ENCODE results near the gene HOXC13.

Gene HOXC13

DNA sequence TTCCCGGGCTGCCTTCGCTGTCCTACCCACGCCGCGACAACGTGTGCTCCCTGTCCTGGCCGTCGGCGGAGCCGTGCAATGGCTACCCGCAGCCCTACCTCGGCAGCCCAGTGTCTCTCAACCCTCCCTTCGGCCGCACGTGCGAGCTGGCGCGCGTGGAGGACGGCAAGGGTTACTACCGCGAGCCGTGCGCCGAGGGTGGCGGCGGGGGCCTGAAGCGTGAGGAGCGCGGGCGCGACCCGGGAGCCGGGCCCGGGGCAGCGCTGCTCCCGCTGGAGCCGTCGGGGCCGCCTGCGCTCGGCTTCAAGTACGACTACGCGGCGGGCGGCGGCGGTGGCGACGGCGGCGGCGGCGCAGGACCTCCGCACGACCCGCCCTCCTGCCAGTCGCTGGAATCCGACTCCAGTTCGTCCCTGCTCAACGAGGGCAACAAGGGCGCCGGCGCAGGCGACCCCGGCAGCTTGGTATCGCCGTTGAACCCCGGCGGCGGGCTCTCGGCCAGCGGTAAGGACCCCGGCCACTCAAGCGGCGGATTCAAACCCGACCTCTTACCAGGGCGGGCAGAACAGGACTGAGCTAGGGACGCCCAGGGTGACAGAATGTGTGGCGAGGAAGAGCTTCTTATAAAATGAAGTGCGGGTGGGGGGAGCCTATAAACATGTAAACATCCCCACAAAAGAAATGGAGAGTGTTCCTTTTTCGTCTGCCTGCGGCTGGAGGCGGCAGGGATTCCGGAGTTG lies 16.6 kb downstream of the HOXC13 start:
- FAIRE-seq: no peak

DNA sequence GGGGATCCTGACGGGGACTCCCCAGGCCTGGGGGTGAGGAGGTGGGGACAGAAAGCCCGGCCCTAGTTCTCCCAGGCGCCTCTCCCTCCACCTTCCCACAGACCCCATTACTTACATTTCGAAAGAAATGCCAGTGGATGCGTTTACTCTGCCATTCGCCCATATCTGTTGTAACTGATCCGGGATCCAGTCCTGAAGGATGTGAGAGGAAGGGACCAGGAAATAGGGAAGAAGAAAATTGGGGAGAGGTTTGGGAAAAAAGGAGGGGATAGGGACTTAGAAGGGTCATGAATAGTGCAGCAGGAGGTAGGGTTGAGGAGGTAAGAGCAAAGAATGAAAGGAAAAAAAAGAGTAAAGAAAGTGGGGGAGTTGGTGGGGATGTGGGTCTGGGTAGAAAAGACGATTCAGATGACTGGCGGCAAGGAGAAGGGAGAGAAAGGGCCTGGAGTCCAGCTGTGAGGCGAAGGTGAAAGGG lies 17.2 kb downstream of the HOXC13 start:
- FAIRE-seq: no peak

DNA sequence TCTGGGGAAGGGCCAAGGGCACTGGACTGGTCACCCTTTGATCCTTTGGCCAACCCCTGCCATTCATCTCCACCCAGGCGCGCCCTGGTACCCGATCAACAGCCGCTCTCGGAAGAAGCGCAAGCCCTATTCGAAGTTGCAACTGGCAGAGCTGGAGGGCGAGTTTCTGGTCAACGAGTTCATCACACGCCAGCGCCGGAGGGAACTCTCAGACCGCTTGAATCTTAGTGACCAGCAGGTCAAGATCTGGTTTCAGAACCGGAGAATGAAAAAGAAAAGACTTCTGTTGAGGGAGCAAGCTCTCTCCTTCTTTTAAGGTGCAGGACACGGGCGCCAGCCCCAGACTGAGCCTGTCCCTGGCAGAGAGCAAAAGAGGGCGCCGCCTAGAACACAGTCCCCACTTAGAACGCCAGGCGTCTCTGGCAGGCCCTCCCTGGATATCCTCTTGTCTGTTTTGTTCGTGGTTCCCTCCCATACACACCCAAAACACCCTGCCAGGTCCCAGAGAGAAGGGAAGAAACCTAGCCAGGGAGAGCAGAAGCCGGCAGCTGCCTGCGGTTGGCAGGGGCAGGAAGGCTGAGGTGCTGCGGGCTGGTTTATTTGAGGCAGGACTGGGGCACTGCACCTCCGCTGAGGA lies 17.7 kb downstream of the HOXC13 start:
- FAIRE-seq: no peak

DNA sequence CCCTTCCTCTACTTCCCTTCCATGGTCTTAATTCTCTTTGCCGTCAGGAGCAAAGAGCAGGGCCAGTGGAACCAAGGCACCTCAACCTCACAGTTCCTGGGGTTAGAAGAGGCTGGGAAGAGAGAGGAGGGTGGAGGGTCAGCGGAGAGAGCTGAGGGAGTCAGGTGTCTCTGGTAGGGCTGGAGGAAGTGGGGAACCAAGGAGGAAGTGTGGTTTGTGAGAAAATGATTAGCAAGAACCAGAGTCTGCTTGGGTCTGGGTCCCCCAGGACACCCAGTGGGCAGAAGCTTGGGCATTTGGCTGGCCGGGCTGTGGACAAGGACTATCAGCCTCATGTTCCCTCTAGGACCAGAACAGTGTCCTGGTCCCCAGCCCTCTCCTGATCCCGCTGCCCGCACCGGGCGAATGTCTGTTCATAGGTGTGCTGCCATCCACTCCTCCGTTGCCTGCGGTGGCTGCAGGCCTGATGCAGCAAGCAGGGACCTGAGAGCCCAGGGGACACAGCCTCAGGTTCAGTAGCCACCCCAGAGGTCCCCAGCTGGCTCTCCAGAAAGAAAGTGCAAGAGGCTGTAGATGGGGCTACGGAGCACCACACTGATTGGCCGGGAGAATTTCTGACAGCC lies 18.4 kb downstream of the HOXC13 start:
- FAIRE-seq: no peak

- no peak for FAIRE-seq
Observed at GRCh38 chr12:53958128-53958527, 19.5 kb downstream of the HOXC13 start.

GRCh38 chr12:53959314-53959713 lies 20.7 kb downstream of the HOXC13 start:
- FAIRE-seq: no peak

- no peak for FAIRE-seq
Observed at GRCh38 chr12:53960187-53961024, 21.8 kb downstream of the HOXC13 start.

GRCh38 chr12:53961025-53961761 lies 22.6 kb downstream of the HOXC13 start:
- FAIRE-seq: no peak

DNA sequence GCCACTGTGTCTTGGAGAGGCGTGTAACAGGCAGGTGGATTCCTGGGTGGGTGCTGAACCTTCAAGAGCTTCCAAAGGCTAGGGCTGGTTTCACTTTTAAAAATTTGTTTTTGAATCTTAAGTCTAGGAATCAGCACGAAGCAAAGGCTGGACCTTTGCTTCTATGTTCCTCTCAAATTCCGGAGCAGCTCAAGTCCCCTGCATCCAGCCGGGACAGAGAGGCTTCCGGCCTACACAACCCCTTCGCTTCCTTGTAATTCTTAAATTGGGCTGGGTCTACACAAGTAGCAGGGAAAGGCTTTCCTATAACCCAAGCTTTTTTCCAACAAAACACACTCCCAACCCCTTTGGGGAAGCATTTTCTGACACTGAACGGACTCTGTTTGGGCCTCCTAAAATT lies 24.4 kb downstream of the HOXC13 start:
- FAIRE-seq: no peak

DNA sequence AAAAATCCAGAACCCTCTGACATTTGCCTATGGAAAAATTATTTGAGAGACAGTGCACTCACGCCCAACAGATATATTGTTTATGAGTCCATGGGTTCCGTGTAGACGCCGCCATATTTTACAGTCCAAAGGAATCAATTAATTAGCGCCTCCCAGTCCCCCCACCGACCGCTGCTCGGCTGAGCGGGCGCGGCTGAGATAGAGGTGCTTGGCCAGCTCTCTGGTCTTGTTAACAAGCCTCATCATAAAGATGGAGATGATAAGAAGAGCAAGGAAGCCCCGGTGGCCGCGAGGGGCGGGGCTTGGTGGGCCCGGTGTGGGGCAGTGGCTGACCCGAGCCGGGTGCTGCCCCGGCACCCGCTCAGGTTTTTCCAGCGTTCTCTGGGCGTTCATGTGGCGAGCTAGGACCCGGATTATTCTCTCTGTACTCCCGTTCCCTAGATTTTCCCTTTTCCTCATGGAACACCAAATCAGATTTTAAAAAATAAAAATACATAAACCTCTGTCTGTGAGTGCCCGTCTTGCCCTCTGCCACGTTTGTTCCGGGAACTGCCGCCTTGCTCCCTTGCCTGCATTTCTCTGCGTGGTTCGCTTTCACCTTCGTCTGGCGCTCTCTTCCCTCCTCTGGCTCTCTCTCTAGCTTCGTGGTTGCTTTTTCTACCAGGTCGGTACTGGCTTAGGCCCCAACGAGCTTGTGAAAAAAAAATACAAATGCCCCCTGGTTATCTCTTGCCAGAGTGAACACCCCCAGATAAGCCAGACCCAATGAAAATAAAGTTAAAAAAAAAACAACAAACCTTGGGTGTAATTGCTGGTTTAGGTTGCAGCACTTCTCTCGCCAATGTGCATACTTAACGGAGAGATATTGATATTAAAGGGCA lies 25.0 kb downstream of the HOXC13 start:
- no peak for FAIRE-seq

GRCh38 chr12:53964315-53964713 lies 25.7 kb downstream of the HOXC13 start:
- FAIRE-seq: no peak

DNA sequence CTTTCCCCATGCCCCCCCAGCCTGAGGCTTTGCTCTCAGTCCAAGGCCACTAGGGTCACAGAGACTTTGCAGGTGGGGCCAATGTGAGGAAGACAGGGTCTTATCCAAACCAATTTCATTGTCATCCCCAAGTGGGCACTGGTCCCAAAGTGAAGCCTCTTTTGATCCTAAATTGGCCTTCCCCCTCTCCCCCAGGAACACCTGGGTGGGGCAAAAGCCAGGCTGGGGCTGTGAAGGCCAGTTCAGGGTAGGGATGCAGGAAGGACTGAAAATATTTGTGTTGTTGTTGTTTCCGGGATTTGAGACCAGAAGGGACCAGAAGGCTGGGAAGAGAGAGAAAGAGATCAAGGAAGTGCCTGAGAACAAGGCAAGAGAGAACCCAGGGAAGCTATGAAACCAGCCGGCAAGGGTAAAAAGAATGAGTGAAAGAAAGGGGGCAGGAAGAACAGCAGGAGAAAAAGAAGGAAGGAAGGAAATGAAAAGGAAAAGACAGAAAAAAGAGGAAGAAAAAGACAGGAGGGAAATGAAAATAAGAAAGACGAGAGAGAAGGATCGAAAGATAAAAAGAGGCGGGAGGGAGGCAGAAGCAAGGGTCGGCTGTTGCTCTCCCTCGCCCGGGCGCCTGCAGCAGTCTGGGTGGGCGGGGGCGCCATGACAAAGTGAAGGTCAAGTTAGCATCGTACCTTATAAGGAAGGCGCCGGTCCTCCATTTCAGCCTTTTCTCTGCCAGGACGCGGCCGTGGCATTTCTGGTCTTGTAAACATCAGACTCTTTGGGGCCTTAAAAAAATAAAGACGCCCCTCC lies 26.9 kb downstream of the HOXC13 start:
- FAIRE-seq: no peak

DNA sequence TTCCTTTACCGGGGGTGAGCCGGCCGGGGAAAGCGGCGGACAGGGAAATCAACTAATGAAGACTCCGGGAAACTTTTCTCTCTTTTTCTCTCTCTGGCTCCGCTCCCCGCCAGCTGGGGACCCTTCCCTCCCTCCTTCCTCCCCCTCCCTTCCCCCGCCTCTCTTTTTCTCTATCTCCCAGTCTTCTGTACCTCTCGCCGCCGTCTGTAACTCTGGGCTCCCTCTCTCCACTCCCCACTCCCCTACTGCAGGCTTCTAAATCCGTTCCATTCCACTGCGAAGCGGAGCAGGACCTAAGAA lies 27.4 kb downstream of the HOXC13 start:
- FAIRE-seq: no peak

DNA sequence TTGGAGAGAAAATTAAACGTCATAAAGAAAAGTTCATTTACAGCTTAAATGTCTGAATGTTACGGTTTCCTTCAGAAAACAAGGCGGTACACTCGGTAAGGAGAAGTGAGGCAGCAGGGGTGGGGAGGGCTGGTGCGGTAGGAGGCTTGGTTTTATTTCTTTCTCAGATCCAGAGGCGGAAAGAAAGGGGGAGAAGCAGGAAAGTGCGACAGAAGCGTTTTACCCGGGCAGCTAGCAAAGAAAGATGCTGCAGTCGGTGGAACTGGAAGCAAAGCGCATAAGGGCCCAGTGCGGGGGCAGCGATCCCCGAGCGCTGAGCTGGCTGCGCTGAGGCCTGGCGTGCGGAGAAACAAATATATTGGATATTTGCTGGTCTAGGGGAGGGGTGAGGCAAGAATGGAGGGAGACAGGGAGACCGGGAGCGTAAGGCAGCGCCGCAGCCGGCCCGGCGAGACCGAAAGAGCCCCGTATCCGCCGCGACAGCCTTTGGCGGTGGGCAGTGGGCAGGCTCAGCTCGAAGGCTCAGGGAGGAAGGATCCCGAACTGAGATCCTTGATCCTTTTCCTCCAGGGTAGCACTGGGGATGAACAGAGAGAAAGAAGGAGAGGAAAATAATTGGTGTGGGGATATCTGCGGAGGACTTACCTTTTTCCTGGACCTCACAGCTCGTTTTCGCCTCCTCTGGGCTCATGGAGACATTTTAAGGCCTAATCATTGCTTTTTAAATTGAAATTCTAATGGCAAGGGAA lies 27.9 kb downstream of the HOXC13 start:
- no peak for FAIRE-seq

DNA sequence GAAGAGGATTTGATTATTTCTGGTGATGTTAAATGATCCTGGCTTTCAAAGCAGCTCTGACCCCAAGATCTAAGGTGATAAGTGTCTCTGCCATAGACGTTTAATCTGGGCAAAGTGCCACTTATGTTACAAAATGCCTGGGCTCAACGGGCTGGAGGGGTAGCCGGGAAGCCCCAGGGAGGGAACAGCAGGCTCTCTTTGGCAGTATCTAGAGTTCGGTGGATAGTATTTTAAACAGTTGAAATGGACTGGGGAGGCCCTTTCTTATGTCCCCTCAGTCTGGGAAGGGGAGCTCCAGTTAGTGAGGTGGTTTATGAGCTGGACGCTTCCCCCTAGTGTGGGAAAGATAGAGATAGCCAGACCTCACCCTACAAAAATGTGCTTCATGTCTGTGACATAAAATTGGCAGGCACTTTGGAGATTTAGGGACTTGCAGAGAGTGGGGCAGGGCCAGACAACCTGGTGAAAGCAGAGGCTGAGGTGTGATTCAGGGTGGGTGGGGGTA lies 28.8 kb downstream of the HOXC13 start:
- no peak for FAIRE-seq

DNA sequence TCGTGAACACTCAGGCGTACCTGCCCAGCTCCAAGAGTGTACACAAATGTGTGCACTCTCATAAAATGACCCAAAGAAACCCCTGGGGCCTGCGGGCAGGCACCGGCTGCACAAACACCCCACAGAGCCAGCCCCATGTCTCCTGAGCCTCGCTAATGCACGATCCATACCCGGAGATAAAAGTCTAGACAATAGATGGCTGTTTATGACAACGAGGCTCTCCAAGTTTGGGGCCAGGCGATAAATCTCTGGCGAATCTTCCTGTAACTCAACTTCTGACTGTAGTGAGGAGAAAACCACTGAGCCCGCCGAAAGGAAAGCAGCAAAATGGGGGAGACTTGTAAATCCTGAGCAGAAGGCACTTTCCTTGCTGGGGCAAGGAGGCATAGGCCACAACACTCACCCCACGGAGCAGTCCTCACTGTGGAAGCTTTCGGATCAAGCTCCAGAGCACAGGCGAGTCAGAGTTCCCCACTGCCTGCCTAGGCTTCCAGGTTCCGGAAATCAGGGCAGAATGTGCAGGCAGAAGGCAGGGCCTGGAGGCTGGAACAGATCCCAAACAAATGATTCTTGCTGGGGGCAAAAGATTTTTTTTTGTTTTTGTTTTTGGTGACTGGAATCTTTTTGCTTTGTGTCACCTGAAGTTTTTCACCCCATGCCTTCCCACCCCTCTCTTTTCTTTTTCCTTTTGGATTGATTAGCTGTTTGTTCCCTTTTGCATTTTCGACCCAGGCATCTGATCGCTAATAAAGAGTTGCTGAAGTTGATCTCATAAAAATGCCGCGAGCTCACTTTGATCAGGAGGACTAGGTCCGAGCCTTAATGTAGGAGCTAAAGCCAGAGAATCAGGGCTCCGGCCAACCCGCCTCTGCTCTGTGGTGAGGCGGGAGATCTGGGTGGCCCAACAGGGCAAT lies 29.8 kb downstream of the HOXC13 start:
- FAIRE-seq: no peak

GRCh38 chr12:53969588-53970259 lies 31.1 kb downstream of the HOXC13 start:
- FAIRE-seq: no peak

DNA sequence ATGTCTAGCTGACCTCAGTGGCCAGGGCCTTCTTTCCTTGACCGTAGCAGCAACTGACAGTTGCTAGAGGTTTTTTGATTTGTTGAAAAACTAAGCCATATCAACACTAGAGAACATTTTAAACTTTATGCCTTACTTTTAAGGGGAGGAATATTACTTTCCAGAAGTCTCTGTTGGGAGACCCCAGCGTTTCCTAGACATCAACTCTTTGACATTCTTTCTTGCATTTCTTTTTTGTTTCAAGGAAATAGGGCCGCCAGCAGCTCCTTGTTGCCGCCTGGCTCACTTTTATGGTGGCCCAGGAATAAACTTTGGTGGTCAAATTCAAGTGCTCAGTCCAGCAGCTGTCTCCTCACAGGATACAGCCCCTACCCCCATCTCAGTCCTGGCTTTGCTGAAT lies 31.8 kb downstream of the HOXC13 start:
- FAIRE-seq: no peak

Measured in A204.1 (cell line).